ENCODE measurements around the gene ATXN7L2.

DNA sequence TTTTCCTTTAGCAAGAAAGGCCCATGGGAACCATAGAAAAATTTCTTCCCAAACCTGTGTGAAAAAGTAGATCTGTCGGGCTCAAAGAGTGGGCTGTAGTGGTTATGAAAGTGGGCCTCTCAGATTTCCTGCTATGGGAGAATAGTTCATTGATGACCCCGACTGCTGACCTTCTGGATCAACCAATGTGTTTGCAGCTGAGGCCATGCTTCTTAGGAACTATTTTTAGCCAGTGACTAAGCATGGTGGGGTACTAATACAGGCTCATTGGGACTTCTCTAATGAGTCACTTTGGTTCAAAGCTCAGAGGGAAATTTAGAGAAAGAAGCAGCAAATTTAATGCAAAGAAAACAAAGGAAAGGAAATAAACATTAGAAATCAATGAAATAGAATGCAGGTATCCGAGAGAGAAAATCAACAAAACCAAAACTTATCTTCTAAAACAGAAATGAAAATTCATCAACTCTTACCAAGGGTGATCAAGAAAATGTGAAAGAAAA, 44.9 kb upstream of the ATXN7L2 start:
- TF ChIP-seq, protein P1, sequence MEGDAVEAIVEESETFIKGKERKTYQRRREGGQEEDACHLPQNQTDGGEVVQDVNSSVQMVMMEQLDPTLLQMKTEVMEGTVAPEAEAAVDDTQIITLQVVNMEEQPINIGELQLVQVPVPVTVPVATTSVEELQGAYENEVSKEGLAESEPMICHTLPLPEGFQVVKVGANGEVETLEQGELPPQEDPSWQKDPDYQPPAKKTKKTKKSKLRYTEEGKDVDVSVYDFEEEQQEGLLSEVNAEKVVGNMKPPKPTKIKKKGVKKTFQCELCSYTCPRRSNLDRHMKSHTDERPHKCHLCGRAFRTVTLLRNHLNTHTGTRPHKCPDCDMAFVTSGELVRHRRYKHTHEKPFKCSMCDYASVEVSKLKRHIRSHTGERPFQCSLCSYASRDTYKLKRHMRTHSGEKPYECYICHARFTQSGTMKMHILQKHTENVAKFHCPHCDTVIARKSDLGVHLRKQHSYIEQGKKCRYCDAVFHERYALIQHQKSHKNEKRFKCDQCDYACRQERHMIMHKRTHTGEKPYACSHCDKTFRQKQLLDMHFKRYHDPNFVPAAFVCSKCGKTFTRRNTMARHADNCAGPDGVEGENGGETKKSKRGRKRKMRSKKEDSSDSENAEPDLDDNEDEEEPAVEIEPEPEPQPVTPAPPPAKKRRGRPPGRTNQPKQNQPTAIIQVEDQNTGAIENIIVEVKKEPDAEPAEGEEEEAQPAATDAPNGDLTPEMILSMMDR (IDR thresholded peaks at IDR 0.05; ENCODE audit: insufficient read depth, low read length, poor library complexity, severe bottlenecking), result no peak
- no peak for TF ChIP-seq EZH2phosphoT487 (conservative IDR thresholded peaks at IDR 0.05; ENCODE audit: low read length)
